Measurements from ENCODE around the gene FCSK. TPM values are rescaled to one million over a fixed set of nuclear protein-coding genes. Genes with fewer than 3 reads are reported as not detected.

Gene FCSK
- total RNA-seq, 1 donor: 11.9 TPM

DNA sequence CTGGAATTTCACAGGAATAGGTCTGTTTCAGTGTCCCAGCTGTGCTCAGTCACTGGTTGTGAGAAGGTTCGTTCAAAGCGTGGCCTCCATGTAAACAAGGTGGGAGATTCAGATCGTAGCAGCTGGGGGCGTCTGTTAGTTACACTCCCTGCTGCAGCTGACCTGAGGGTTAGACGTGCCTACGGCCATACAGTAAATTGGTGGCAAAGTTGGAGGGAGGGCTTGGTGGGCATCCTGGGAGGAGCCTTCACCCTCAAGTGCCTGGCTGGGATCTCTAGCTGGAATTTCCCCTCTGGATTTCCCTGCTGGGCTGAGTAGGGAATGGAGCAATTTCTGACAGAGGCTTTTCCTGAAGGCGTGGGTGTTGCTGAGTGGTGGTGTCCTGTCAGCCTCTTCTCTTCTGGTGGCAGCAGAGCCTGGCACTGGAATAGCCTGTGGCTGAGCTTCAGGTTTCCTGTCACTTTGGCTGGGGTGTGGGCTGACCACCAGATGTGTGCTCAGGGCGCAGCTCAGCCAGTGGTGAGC is 6.4 kb downstream of the FCSK start:
- H3K27ac ChIP-seq (ENCODE audit: low read depth, low read length): no peak overlapping the region

DNA sequence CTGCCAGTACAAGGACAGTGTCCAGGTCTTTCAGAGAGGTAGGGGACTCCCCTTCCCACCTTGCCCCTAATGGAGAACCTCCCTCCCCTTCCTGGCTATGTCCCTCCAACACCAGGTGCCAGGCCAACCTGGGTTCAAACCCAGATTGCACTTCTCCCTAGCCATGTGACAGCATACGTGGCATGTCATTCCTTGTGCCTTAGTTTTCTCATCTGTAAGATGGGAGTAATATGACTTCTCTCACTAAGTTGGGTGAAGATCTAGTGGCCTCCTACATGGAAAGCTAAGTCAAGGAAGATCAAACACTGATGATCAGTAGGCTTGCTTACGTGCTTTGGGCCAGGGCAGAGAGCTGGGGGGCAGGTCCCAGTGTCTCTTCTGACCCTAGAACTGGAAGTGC is 8.8 kb downstream of the FCSK start:
- Histone ChIP-seq H4K20me1 (ENCODE audit: insufficient read depth, low read length) (peaks cover 4% of the 10 kb centered on the region), H3K4me2 (ENCODE audit: insufficient read depth, low read length) (no peak overlapping the region), H3K4me1 (ENCODE audit: insufficient read depth, low read length) (peaks cover 8% of the 10 kb centered on the region), H2AFZ (ENCODE audit: low read length) (no peak overlapping the region), H3K4me3 (ENCODE audit: insufficient read depth, low read length) (no peak overlapping the region), H3K9me3 (ENCODE audit: low read depth, low read length) (no peaks in the 10 kb centered on the region), H3K79me2 (ENCODE audit: insufficient read depth, low read length) (no peaks in the 10 kb centered on the region), H3K27ac (ENCODE audit: low read depth, low read length) (no peak overlapping the region), H3K27me3 (ENCODE audit: insufficient read depth, low read length) (no peaks in the 10 kb centered on the region), H3K36me3 (ENCODE audit: insufficient read depth, low read length) (peaks cover 3% of the 10 kb centered on the region)
- peak; percentile 66 for DNase-seq (ENCODE audit: insufficient read length, low spot score, missing footprints)
- TF ChIP-seq, protein P1, sequence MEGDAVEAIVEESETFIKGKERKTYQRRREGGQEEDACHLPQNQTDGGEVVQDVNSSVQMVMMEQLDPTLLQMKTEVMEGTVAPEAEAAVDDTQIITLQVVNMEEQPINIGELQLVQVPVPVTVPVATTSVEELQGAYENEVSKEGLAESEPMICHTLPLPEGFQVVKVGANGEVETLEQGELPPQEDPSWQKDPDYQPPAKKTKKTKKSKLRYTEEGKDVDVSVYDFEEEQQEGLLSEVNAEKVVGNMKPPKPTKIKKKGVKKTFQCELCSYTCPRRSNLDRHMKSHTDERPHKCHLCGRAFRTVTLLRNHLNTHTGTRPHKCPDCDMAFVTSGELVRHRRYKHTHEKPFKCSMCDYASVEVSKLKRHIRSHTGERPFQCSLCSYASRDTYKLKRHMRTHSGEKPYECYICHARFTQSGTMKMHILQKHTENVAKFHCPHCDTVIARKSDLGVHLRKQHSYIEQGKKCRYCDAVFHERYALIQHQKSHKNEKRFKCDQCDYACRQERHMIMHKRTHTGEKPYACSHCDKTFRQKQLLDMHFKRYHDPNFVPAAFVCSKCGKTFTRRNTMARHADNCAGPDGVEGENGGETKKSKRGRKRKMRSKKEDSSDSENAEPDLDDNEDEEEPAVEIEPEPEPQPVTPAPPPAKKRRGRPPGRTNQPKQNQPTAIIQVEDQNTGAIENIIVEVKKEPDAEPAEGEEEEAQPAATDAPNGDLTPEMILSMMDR (IDR thresholded peaks at IDR 0.05; ENCODE audit: extremely low read depth, low read depth, low read length): no peak

More for the DNA sequence above, 6.4 kb downstream of the FCSK start:
- no peaks in the 10 kb centered on the region for H3K9me3 ChIP-seq (ENCODE audit: low read depth, low read length)
- no peak overlapping the region for H3K4me3 ChIP-seq (ENCODE audit: insufficient read depth, low read length)
- peaks cover 4% of the 10 kb centered on the region for H4K20me1 ChIP-seq (ENCODE audit: insufficient read depth, low read length)
- H3K36me3 ChIP-seq (ENCODE audit: insufficient read depth, low read length): peaks cover 3% of the 10 kb centered on the region
- peak; percentile 94 for DNase-seq (ENCODE audit: insufficient read length, low spot score, missing footprints)
- peaks cover 3% of the 10 kb centered on the region for H3K79me2 ChIP-seq (ENCODE audit: insufficient read depth, low read length)
- H2AFZ ChIP-seq (ENCODE audit: low read length): peak overlapping the region; percentile 51
- H3K27me3 ChIP-seq (ENCODE audit: insufficient read depth, low read length): no peaks in the 10 kb centered on the region
- peak overlapping the region; percentile 19 for H3K4me2 ChIP-seq (ENCODE audit: insufficient read depth, low read length)
- TF ChIP-seq, protein P1 (IDR thresholded peaks at IDR 0.05; ENCODE audit: extremely low read depth, low read depth, low read length): no peak
- peaks cover 8% of the 10 kb centered on the region for H3K4me1 ChIP-seq (ENCODE audit: insufficient read depth, low read length)

DNA sequence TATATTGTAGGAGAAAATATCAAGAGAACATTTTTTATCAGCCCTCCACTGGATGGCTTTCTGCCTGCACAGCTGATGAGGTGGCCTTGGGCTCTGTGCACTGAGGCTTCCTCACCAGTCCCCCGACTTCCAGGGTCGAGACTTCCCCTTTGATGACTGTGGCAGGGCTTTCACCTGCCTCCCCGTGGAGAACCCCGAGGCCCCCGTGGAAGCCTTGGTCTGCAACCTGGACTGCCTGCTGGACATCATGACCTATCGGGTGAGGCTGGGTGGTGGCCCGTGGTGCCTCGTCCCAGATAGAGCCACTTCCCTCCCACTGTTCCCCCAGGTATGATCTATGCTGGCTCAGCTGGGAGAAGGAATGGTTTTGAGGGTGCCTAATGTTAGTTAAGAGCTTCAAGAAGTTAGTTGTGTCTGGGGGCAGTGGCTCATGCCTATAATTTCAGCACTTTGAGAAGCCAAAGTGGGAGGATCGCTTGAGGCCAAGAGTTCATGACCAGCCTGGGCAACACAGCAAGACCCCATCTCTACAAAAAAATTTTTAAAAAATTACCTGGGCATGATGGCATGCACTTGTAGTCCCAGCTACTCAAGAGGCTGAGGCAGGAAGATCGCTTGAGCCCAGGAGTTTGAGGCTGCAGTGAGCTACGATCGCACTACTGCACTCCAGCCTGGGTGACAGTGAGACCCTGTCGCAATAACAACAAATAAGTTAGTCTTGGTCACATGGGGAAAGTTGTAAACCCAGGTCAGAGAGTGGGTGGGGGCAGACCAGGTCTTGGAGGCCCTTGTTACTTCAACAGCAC is 11.8 kb downstream of the FCSK start:
- no peaks in the 10 kb centered on the region for H3K79me2 ChIP-seq (ENCODE audit: insufficient read depth, low read length)
- peaks cover 3% of the 10 kb centered on the region for H3K36me3 ChIP-seq (ENCODE audit: insufficient read depth, low read length)
- DNase-seq (ENCODE audit: insufficient read length, low spot score, missing footprints): peak; percentile 41
- H3K4me3 ChIP-seq (ENCODE audit: insufficient read depth, low read length): no peak overlapping the region
- no peaks in the 10 kb centered on the region for H3K27me3 ChIP-seq (ENCODE audit: insufficient read depth, low read length)
- TF ChIP-seq, protein P1 (IDR thresholded peaks at IDR 0.05; ENCODE audit: extremely low read depth, low read depth, low read length): no peak
- H3K9me3 ChIP-seq (ENCODE audit: low read depth, low read length): no peaks in the 10 kb centered on the region
- H3K4me1 ChIP-seq (ENCODE audit: insufficient read depth, low read length): peaks cover under 1% of the 10 kb centered on the region
- H3K4me2 ChIP-seq (ENCODE audit: insufficient read depth, low read length): no peak overlapping the region
- H4K20me1 ChIP-seq (ENCODE audit: insufficient read depth, low read length): peaks cover 2% of the 10 kb centered on the region
- H2AFZ ChIP-seq (ENCODE audit: low read length): no peak overlapping the region
- no peak overlapping the region for H3K27ac ChIP-seq (ENCODE audit: low read depth, low read length)

DNA sequence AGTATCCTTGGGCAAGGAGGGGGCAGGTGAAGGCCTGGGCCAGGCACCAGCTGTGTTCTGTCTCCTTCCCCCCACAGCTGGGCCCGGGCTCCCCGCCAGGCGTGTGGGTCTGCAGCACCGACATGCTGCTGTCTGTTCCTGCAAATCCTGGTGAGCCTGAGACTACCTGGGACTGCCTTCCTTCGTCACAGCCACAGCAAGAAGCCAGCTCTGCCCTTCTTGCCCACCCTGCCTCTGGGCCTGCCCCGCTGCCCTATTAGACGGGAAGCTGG is 12.3 kb downstream of the FCSK start:
- no peaks in the 10 kb centered on the region for H4K20me1 ChIP-seq (ENCODE audit: insufficient read depth, low read length)
- H3K27ac ChIP-seq (ENCODE audit: low read depth, low read length): no peak overlapping the region
- no peaks in the 10 kb centered on the region for H3K4me1 ChIP-seq (ENCODE audit: insufficient read depth, low read length)
- peaks cover 3% of the 10 kb centered on the region for H3K36me3 ChIP-seq (ENCODE audit: insufficient read depth, low read length)
- H3K27me3 ChIP-seq (ENCODE audit: insufficient read depth, low read length): no peaks in the 10 kb centered on the region
- no peak overlapping the region for H3K4me3 ChIP-seq (ENCODE audit: insufficient read depth, low read length)
- peak; percentile 65 for DNase-seq (ENCODE audit: insufficient read length, low spot score, missing footprints)
- no peaks in the 10 kb centered on the region for H3K79me2 ChIP-seq (ENCODE audit: insufficient read depth, low read length)
- H3K4me2 ChIP-seq (ENCODE audit: insufficient read depth, low read length): no peak overlapping the region
- H2AFZ ChIP-seq (ENCODE audit: low read length): no peak overlapping the region
- no peaks in the 10 kb centered on the region for H3K9me3 ChIP-seq (ENCODE audit: low read depth, low read length)
- TF ChIP-seq, protein P1 (IDR thresholded peaks at IDR 0.05; ENCODE audit: extremely low read depth, low read depth, low read length): no peak
